ENCODE data around the gene TRIM5.
"Not testable (repeated sequence)": the region's sequence is repeated elsewhere in the genome, so short reads cannot be mapped to it uniquely, and the experiment has no call there.

TRIM5 gene, protein sequence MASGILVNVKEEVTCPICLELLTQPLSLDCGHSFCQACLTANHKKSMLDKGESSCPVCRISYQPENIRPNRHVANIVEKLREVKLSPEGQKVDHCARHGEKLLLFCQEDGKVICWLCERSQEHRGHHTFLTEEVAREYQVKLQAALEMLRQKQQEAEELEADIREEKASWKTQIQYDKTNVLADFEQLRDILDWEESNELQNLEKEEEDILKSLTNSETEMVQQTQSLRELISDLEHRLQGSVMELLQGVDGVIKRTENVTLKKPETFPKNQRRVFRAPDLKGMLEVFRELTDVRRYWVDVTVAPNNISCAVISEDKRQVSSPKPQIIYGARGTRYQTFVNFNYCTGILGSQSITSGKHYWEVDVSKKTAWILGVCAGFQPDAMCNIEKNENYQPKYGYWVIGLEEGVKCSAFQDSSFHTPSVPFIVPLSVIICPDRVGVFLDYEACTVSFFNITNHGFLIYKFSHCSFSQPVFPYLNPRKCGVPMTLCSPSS

GRCh38 chr11:5684646-5685362 is at the start of gene TRIM5:
Gene TRIM5 (minus strand): TSS chr11:5685074. CDS start chr11:5680177, 4,897 bp downstream.
- no peak for FAIRE-seq

DNA sequence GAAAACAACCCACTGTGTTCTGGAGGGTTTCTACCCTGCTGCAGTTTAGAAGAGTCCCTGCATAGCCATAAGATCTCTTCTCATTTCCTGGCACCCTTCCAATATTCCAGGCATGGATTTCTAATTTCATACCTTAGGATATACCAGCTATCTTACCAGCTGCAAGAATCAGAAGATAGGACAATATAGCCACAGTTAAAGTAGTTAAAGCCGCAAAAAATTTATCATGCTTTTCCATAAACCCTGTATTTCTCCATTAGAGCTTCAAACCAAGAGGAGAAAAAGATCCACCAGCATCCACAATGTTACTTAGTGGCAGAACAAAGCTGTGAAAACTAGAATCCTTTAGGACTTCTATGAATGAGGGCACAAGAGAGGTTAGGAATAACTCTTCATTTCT is 42.8 kb upstream of the TRIM5 start:
- no peak for FAIRE-seq

DNA sequence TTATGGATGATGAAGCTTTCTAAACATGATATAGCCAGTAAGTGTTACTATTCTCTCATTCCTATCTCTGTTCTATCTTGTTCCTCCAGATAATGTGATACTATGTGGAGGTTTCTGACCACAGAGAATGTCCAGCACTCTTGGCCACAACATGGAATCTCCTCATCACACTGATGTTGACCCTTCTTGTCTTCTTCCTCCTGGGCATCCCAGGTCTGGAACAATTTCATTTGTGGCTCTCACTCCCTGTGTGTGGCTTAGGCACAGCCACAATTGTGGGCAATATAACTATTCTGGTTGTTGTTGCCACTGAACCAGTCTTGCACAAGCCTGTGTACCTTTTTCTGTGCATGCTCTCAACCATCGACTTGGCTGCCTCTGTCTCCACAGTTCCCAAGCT is 41.5 kb upstream of the TRIM5 start:
- FAIRE-seq, result no peak

DNA sequence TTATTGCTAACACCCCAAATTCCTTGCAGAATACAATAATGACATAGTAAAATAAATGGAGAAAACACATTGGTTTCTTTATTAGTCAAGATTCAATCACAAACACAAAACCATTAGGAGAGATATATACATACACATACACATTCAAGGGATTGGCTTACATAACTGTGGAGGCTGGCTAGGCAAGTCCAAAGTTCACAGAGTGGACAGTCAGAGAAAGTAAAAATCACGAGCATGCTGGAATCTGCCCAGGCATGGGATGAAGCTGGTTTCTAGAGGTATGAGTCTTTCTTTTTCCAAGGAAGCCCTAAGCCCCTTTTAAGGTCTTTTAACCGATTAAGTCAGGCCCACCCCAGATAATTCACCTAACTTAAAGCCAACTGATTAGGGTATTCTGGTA is 37.7 kb upstream of the TRIM5 start:
- FAIRE-seq, result no peak

- no peak for FAIRE-seq
Observed at GRCh38 chr11:5719703-5720495, 35.0 kb upstream of the TRIM5 start.

DNA sequence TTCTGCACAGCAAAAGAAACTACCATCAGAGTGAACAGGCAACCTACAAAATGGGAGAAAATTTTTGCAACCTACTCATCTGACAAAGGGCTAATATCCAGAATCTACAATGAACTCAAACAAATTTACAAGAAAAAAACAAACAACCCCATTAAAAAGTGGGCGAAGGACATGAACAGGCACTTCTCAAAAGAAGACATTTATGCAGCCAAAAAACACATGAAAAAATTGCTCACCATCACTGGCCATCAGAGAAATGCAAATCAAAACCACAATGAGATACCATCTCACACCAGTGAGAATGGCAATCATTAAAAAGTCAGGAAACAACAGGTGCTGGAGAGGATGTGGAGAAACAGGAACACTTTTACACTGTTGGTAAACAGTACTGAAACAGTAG is 31.6 kb upstream of the TRIM5 start:
- not testable (repeated sequence) for FAIRE-seq

GRCh38 chr11:5713695-5714094 is 28.8 kb upstream of the TRIM5 start:
- no peak for FAIRE-seq

DNA sequence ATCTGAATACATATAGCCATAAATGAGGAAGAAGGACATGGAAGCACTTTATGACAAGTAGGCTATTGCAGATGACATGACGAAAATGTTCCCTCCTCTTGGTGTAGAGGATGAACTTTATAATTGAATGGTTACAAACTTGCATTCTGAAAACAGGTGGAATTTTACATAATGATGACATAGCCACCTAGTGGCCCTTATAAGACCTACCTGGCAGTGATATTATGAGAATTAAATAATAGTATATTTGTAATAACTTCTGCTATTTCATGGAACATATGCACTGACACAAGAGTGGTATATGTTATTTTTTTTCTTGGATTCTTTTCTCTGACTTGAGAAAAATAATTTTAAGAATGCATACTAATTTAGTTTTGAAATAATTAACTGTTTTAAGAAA is 27.6 kb upstream of the TRIM5 start:
- FAIRE-seq, result no peak

- FAIRE-seq, result no peak
Observed at GRCh38 chr11:5705688-5706087, 20.8 kb upstream of the TRIM5 start.

DNA sequence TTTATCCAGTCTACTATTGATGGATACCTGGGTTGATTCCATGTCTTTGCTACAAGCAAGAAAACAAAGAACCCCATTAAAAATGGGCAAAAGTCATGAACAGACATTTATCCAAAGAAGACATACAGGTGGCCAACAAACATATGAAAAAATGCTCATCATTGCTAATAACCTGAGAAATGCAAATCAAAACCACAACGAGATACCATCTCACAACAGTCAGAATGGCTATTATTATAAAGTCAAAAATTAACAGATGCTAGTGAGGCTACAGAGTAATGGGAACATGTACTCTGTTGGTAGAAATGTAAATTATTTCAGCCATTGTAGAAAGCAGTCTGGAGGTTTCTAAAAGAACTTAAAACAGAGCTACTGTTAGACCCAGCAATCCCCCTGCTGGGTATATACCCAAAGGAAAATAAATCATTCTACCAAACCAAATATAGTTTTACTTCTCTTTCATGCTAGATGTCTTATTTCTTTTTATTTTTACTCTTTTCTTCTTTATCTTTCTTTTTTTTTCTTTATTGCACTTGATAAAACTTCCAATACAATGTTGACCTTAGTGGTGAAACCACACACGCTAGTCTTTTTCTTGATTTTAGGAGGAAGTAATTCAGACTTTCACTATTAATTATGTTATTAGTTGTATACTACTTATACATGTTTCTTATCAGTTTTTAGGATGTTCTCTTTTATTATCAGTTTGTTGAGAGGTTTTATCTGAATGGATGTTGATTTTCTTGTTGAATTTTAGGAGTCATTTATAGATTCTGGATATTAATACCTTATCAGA is 19.1 kb upstream of the TRIM5 start:
- FAIRE-seq, result no peak

- no peak for FAIRE-seq
Observed at GRCh38 chr11:5701055-5701577, 16.2 kb upstream of the TRIM5 start.

GRCh38 chr11:5700421-5701054 is 15.7 kb upstream of the TRIM5 start:
- FAIRE-seq, result no peak

DNA sequence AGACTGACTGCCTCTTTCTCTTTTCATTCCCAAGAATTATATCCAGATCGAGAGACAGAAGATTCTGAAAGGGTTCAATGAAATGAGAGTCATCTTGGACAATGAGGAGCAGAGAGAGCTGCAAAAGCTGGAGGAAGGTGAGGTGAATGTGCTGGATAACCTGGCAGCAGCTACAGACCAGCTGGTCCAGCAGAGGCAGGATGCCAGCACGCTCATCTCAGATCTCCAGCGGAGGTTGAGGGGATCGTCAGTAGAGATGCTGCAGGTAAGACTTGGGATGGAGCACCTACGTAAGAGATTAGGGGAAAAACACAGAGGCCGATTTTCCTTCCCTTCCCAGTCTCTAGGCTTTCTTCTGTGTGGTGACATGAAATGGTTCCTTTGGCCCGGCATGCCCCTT is 13.4 kb upstream of the TRIM5 start:
- FAIRE-seq, result no peak

DNA sequence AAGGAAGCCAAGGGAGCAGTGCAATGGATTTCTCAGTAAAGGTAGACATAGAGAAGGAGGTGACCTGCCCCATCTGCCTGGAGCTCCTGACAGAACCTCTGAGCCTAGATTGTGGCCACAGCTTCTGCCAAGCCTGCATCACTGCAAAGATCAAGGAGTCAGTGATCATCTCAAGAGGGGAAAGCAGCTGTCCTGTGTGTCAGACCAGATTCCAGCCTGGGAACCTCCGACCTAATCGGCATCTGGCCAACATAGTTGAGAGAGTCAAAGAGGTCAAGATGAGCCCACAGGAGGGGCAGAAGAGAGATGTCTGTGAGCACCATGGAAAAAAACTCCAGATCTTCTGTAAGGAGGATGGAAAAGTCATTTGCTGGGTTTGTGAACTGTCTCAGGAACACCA is 11.3 kb upstream of the TRIM5 start:
- FAIRE-seq, result no peak

DNA sequence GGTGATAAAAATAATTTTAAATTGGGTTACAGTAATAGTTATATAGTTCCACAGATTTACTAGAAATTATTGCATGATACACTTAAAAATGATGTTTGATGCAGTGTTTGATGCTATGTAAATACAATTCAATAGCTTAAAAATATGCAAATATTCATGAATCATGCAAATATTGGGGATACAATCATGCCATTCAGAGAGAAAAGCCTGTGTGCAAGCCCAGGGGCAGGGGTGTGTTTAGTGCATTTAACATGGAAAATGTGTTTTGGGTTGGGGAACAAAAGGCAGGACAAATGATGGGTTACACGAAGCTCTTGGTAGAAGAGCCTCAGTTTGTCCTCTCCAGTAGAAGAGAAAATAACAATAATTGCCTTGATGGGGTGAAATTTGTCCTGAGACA is 10.7 kb upstream of the TRIM5 start:
- no peak for FAIRE-seq

- FAIRE-seq, result no peak
Observed at GRCh38 chr11:5694642-5695041, 9.8 kb upstream of the TRIM5 start.

- no peak for FAIRE-seq
Observed at GRCh38 chr11:5691964-5692361, 7.1 kb upstream of the TRIM5 start.

DNA sequence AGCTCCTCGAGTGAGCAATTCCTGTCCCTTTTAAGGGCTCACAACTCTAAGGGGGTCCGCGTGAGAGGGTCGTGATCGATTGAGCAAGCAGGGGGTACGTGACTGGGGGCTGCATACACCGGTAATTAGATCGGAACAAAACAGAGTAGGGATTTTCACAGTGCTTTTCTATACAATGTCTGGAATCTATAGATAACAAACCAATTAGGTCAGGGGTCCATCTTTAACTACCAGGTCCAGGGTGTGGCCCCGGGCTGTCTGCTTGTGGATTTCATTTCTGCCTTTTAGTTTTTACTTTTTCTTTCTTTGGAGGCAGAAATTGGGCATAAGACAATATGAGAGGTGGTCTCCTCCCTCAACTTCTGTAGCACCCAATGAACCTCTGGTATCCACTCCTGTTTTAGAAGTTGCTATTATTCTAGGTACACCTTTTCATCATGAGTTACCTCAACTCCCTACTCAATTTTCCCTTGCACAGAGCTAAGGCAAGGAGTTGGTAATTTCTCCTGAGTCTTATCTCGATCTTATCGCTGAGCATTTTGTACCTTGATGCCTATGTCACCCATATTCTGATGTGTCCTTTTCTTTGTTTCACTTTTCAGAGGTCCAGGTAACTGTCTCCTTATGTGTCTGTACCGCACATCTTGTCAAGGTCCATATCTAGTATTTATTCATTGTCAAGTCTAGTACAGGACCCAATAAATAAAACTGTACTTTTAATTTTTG is 6.5 kb upstream of the TRIM5 start:
- not testable (repeated sequence) for FAIRE-seq

GRCh38 chr11:5690736-5691135 is 5.9 kb upstream of the TRIM5 start:
- no peak for FAIRE-seq

DNA sequence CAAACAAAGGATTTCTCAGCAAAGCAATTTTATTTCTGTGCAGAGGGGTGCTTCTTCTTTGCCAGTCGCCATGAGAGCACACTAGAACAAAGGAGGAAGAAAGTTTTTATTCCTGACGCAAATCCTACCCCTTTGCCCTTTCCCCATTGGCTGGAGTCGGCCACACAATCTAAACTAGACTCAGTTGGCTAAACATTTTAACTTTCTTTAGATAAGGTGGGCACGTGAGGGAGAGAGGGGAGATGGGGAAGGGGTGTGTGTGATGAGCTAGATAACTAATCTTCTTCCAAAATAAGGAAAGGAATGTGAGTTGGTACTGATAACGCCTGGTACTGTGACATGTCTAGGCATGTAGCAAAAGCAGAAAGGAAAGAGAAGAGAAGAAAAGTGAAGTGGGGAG is 5.3 kb upstream of the TRIM5 start:
- FAIRE-seq, result no peak

- no peak for FAIRE-seq
Observed at GRCh38 chr11:5689551-5689983, 4.7 kb upstream of the TRIM5 start, which contains the start of gene TRIM22. Gene TRIM22 (plus strand): TSS chr11:5689790. CDS start chr11:5696233, 6,443 bp downstream.

Data from islet of Langerhans (tissue), 1 donor.